ENCODE results near the gene CCL14. TPM values are rescaled to one million over a fixed set of nuclear protein-coding genes. Genes with fewer than 3 reads are reported as not detected.
A peak's percentile ranks its signal among the peaks of the same experiment; 100 is the strongest.
"Not testable (repeated sequence)": the region's sequence is repeated elsewhere in the genome, so short reads cannot be mapped to it uniquely, and the experiment has no call there.

Gene CCL14
- not detected in 2 replicates for total RNA-seq (2014; rRNA removed; shearing (Covaris generic))

- DNase-seq (ENCODE audit: low read depth), result no peak
Measured at GRCh38 chr17:35986643-35987042, at the start of gene CCL14. CCL14 (minus strand) TSS chr17:35986729; CDS start chr17:35986649, 80 bp downstream.

DNA sequence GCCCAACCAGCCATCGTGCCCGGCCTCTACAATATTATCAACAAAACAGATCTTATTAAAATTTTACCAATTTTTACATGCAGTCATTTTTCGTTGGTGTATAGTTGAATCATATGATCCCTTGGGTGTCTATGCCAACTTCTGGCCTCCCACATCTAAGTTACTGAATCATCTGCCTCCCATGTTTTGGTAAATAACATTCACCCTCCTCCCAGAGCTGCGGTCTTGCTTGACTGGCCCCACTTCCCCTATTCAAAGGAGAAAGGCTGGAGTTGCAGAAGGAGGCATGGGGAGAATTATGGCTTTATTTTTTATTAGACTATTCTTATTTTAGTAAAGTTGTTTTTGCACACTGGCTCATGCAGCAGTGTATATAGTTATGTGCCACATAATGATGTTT, 49.7 kb upstream of the CCL14 start:
- DNase-seq (ENCODE audit: low read depth), result no peak

DNA sequence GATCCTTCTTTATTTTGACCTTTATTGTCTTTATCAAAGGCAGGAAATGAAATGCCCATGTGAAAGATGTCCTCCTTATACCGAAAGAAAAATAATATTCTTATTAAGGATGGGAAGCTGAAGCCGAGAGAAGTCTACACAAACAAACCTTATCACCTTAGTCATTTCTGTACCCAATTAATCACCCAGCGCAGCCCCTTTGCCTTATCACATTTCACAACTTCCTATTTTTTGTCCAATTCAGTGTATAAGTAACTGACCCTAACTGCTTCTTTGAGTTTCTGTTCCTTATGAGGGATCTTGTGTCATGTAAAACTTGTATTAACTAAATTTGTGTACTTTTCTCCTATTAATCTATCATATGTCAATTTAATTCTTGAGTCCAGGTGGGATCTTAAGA, 47.6 kb upstream of the CCL14 start:
- DNase-seq (ENCODE audit: low read depth), result no peak

DNA sequence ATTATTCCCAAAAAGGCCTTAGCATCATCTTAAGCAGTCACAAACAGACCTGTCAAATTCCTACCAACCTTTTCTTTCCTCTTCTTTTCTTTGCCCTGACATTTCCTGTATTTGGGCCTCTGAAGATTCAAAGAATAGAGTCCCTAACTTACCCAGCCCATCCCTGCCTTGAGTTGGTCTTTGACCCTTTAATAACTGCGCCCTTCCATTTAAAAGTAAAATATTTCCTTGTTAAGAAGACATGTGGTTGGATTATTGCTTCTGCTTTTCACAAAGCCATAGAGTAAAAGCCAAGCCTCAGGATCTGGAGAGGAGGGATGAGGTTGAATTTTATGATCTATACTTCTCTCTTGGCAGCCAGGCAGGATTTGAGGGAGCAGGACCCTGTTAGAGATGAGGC, 44.4 kb upstream of the CCL14 start:
- no peak for DNase-seq (ENCODE audit: low read depth)

DNA sequence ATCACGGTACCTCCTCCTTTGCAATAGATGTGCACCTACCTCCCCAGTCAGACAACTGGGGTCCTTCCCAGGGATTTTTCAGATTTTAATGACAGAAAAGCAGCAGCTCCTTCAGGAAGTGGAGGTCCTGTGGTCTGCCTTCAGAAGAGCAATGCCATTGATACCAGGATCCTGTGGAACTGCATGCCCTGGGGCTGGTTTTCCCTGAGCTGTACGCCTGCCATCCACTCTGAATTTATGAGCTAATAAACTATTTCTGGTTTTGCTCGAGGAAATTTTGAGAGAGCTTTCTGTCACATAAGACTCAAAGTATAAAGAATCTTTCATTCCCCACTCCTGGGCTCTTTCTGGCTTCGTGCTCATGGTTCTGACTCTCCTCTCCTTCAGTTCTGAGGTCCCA, 41.2 kb upstream of the CCL14 start:
- DNase-seq (ENCODE audit: low read depth), result peak; percentile 9

DNA sequence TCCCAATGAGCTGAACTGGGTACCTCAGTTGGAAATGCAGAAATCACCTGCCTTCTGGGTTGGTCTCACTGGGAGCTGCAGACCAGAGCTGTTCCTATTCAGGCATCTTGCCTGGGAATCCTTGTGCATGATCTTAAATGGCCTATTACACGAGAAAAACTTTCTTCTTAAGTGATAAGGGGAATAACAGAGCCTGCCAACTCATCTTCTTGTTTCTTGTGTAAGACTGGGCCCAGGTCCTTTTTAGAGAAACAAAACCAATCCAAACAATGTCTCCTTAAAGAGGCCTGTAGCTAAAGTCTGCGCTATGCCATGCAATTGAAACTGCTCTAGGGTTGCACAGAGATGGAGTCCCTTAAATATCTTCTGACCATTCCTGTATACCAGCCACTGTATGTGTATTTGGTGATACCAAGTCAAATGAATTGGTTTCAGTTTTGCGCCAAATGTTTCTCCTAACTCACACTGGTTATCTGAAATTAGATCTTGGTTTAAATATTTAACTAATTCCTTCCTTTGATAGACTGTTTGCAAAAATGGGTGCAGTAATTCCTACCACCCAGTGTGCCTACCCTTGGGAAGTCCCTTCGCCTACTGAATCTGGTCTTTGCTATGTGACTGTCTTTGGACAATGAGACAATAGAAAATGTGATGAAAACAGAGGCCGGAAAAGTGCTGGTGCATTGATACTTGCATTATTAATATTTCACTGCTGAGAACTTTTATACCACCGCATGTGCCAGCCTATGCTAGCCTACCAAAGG, 37.8 kb upstream of the CCL14 start:
- no peak for DNase-seq (ENCODE audit: low read depth)

DNA sequence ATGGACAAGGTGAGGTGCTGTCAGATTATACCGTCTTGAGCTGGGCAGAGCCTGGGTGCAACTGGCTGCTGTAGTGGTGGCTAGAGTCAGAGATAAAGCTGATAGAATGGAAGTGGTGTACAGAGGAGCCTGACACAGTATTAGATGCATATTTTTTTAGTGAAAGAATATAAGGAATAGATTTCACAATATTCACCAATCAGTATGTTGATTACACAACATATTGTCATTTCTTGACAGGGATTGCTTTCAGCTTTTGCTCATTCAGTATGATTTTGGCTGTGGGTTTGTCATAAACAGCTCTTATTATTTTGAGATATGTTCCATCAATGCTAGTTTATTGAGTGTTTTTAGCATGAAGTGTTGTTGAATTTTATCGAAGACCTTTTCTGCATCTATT, 32.9 kb upstream of the CCL14 start:
- DNase-seq (ENCODE audit: low read depth), result no peak

GRCh38 chr17:36017799-36018198, 31.3 kb upstream of the CCL14 start, which contains the start of gene CCL23:
CCL23 (minus strand) TSS chr17:36017972; CDS start chr17:36017897, 75 bp downstream.
- no peak for DNase-seq (ENCODE audit: low read depth)

- DNase-seq (ENCODE audit: low read depth), result no peak
Measured at GRCh38 chr17:36016555-36016954, 30.0 kb upstream of the CCL14 start.

DNA sequence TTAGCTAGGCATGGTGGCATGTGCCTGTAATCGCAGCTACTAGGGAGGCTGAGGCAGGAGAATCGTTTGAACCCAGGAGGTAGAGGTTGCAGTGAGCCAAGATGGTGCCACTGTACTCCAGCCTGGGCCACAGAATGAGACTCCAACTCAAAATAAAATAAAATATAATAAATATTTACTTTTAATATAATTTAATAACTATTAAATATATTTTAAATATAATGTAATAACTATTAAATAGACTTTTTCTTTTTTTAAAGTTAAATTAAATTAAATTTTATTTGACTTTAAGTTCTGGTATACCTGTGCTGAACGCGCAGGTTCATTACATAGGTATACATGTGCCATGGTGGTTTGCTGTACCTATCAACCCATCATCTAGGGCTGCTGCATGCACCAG, 29.4 kb upstream of the CCL14 start:
- DNase-seq (ENCODE audit: low read depth), result not testable (repeated sequence)

GRCh38 chr17:36014946-36015345, 28.4 kb upstream of the CCL14 start:
- DNase-seq (ENCODE audit: low read depth), result no peak

DNA sequence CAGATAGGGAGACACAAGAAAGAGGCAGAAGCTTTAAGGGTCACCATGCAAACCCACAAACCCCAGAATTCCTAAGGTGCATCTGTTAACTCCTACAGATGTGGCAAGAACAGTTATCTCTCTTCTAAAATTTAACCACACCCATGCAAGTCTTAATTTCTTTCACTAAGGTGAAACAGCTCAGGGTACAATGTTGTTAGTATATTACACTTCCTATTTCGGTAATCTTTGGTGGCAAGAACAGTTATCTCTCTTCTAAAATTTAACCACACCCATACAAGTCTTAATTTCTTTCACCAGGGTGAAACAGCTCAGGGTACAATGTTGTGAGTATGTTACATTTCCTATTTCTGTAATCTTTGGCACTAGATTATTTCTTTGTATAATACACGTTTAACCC, 24.7 kb upstream of the CCL14 start:
- DNase-seq (ENCODE audit: low read depth), result no peak

GRCh38 chr17:36008998-36009665, 22.6 kb upstream of the CCL14 start:
- peak; percentile 8 for DNase-seq (ENCODE audit: low read depth)

DNA sequence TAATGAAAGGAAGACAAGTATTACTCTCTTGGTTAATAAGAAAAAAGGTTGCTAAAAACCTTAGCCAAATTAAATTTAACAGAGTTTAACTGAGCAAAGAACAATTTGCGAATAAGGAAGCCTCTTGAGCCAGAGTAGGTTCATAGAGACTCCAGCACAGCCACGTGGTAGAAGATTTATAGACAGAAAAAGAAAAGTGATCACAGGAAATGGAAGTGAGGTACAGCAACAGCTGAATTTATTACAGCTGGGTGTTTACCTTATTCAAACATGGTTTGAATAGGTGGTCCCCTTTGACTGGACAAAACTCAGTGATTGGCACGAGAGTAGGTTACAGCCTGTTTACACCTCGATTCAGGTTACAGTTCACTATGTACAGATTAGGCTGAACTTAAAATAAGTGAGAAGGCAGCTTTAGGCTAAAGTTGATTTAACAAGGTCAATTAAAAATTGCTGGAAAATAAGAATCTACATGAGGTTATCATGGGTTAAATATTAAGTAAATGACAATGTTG, 18.1 kb upstream of the CCL14 start:
- no peak for DNase-seq (ENCODE audit: low read depth)

DNA sequence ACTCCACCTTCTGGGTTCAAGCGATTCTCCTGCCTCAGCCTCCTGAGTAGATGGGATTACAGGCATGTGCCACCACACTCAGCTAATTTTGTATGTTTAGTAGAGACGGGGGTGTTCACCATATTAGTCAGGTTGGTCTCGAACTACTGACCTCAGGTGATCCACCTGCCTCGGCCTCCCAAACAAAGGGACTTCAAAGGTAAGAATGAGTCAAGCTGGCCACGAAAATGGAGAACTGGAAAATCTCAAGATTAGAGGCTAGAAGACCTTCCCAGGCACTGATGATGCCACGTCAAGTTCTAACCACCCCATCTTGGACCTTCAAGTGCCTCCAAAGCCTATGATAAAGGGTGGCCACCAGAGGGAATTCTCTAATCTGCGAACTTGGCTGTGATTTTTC, 16.1 kb upstream of the CCL14 start:
- no peak for DNase-seq (ENCODE audit: low read depth)

GRCh38 chr17:36001862-36002603, 15.5 kb upstream of the CCL14 start:
- DNase-seq (ENCODE audit: low read depth), result no peak

- DNase-seq (ENCODE audit: low read depth), result no peak
Measured at GRCh38 chr17:36001110-36001771, 14.7 kb upstream of the CCL14 start, which contains the start of gene CCL15. CCL15 (minus strand) TSS chr17:36001553; CDS start chr17:36001492, 61 bp downstream.

DNA sequence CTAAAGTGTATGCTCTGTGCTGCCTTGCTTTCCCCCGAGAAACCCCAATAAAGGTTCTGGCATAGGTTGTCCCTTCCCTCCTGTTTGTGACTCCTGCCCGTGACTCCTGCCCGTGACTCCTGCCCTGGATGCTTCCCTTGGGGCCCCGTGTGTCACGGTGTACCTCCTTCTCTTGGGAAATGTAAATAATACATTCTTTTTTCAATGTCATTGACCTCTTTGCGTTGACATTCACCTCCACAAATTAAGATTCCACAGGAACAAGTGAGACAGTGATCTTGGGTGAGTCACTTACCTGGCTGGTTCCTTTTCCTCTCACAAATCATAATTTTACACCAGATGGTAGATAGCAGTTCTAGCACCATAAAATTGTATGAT, 14.2 kb upstream of the CCL14 start:
- no peak for DNase-seq (ENCODE audit: low read depth)

GRCh38 chr17:35998756-35999155, 12.2 kb upstream of the CCL14 start:
- no peak for DNase-seq (ENCODE audit: low read depth)

DNA sequence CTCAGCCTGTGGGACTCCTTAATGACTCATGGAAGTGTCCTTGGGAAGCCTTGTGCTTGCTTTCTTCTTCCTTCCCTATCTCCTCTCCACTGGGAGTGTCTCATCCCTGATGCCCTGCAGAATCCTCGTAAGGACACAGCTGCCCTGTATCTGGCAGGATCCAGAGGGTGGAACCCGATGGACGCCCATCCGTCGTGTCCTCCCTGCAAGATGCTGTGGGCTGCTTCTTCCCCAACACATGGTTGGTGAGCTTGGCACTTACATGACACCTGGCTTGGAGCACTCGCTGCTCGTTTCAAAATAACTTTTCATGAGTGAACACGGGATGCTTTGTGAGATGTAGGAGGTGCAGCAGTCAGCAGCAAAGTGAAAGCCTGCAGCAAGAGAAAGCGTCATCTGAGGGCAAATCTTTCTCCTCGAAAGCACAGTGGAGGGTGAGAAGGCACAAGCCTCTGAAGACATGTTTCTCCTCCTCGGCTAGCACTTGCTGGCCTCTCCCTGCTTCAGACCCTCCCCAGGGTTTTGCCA, 11.6 kb upstream of the CCL14 start:
- DNase-seq (ENCODE audit: low read depth), result no peak

GRCh38 chr17:35995346-35995745, 8.8 kb upstream of the CCL14 start:
- not testable (repeated sequence) for DNase-seq (ENCODE audit: low read depth)
